GM21381 (cell line): Measurements from ENCODE around the gene FOXL3.
"Not testable (repeated sequence)": the region's sequence is repeated elsewhere in the genome, so short reads cannot be mapped to it uniquely, and the experiment has no call there.

Experiments used
- ATAC-seq: cut with Tn5 transposase; IDR thresholded peaks from one replicate; pipeline ENCODE4 v1.9.1; 2021; ENCODE audit warnings: mild to moderate bottlenecking, moderate library complexity; ENCODE audit not compliant: unreplicated experiment

FOXL3 gene

DNA sequence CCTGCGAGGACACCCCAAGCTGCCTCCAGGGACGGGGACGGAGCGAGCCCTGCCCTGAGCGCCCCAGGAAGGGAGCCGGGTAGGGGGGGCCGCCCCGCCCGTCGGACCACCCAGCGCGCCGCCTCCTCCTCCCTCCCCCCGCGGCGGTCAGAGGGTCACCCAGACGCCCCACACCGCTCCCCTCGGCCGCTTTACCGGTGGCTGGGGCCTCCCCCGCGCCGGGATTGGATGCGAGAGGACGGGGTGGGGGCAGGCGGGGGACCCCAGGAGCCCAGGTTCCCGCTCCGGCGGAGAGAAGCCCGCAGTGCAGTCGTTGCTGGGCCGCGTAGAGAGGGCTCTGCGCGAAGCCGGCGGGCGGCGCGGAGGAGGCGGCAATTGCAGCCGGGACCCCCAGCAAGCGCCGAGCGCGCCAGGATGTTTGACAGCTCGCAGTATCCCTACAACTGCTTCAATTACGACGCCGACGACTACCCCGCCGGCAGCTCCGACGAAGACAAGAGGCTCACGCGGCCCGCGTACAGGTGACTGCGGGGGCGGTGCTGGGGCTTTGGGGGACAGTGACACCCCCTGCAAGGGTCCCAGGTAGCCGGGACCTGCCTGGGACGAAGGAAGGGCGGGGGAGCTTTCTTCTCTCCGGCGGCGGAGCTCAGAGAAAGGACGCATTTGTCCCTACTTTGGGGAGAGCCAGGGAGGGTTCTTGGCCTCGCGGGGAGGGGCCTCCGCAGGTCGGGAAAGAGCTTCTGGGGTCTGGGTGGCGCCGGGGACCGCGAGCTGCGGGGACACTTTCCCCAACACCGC is at the start of gene FOXL3:
Gene FOXL3, plus strand, starts transcription at position 415 of the 798 bp plus-strand sequence. Its CDS starts 0 bp downstream, at position 415.
- ATAC-seq, result no peak

DNA sequence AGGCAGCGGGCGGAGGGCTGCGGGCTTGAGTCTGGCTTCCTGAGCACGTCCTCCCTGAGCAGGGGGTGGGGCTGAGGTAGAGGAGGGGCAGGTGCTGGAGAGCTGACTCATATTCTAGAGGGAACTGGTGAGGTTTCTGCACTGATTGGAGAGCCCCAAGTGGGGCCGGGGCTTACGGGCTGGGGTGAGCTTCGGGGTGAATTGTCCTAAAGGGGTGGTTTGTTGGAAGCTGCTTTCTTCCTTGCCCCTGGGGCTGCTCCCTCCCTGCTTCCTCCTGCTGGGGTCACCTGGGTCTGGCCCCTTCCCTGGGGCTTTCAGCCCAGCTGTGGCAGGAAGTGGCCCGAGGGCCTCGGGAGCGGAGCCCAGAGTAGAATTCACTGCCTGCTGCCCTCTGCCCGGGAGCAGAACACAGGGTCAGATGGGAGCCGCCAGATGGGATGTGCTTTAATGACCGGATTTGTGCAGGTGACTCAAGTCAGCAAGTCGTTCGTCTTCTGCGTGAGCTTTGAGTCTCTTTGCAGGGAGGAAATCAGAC is 49.0 kb upstream of the FOXL3 start:
- ATAC-seq, result no peak

GRCh38 chr7:241513-241912 is 48.5 kb upstream of the FOXL3 start:
- no peak for ATAC-seq

GRCh38 chr7:242826-243579 is 47.0 kb upstream of the FOXL3 start:
- ATAC-seq, result not testable (repeated sequence)

- not testable (repeated sequence) for ATAC-seq
Measured at GRCh38 chr7:243580-243978, 46.4 kb upstream of the FOXL3 start.

DNA sequence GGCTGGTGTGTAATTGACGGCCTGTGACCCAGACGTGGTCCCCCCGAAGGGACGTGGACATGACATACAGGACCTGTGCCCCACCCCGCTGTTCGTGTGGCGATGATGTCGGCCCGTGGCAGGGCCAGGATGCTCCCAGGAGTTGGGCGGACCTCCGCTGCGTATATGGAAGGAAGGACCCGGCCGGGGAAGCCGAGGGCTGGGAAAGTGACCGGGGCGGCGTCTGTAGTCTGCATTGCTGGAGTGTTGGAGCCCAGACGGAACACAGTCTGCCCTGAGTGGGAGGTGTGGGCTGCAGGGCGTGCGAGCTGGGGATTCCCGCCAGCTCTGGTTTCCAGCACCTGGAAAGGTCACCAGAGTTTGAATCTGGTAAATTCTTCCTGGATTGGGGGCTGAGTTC is 45.0 kb upstream of the FOXL3 start:
- no peak for ATAC-seq

- ATAC-seq, result no peak
Measured at GRCh38 chr7:245574-246295, 44.2 kb upstream of the FOXL3 start.

GRCh38 chr7:246451-246850 is 43.5 kb upstream of the FOXL3 start:
- ATAC-seq, result no peak

- no peak for ATAC-seq
Measured at GRCh38 chr7:247181-247580, 42.8 kb upstream of the FOXL3 start.

GRCh38 chr7:247636-248035 is 42.3 kb upstream of the FOXL3 start:
- no peak for ATAC-seq

GRCh38 chr7:248732-249435 is 41.1 kb upstream of the FOXL3 start:
- no peak for ATAC-seq

GRCh38 chr7:249989-250388 is 40.0 kb upstream of the FOXL3 start:
- no peak for ATAC-seq

DNA sequence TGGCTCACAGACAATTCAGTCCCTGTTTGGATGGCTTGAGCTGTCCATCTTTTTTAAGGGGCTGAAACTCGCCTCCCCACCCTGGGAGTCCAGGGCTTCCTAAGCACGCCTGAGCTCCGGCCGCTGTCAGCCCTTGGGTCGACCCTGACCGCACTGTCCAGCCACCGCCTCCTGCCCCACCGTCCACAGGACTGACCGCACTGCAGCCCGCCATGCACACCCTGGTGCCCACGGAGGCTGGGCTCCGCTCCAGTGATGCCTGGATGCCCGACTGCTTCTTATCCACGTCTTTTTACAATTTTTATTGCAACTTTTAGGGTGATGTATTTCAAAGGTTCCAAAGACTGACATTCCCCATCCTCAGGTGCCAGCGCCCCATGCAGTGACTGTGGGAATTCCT is 39.4 kb upstream of the FOXL3 start:
- ATAC-seq, result no peak

DNA sequence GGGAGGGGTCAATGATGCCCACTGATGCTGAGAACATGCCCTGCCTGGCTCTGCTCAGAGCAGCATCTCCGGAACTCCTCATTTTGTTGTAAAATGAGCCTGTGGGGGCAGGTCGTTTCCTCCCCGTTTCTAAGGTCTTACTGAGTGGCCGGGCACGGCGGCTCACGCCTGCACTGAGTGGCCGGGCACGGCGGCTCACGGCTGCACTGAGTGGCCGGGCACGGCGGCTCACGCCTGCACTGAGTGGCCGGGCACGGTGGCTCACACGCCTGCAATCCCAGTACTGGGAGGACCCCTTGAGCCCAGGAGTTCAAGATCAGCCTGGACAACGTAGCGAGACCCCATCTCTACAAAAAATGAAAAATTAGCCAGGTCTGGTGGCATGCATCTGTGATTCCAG is 39.0 kb upstream of the FOXL3 start:
- no peak for ATAC-seq

GRCh38 chr7:251446-252175 is 38.4 kb upstream of the FOXL3 start:
- no peak for ATAC-seq

GRCh38 chr7:252216-252965 is 37.6 kb upstream of the FOXL3 start:
- ATAC-seq, result no peak

- ATAC-seq, result no peak
Measured at GRCh38 chr7:252981-253380, 37.0 kb upstream of the FOXL3 start.

- ATAC-seq, result no peak
Measured at GRCh38 chr7:253581-254336, 36.2 kb upstream of the FOXL3 start.
